Measurements from ENCODE around the gene SORL1.

DNA sequence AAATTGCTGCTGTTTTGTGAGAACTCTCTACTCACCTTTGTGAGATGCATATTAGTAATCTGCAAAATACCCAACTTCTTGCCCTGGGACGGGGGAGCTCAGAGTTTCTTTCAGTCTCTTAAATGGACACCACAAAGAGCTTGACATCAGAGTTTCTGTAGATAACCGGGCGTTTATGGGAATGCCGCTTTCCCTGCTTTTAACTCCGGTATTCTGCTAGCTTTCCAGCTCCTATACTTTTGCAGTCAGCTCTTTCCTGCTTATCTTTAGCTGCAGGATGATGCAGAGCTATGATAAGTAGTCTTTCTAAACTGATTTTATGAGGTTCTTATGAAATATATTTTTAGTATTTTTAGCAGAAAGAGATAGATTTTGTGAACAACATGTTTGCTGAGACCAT, 155.2 kb downstream of the SORL1 start:
- TF ChIP-seq CTCF (conservative IDR thresholded peaks at IDR 0.05) (no peak), EZH2 (IDR thresholded peaks at IDR 0.05; ENCODE audit: low read depth) (no peak)
